Measurements from ENCODE around the gene SSBP3. TPM values are rescaled to one million over a fixed set of nuclear protein-coding genes. Genes with fewer than 3 reads are reported as not detected.
"Not testable (repeated sequence)": the region's sequence is repeated elsewhere in the genome, so short reads cannot be mapped to it uniquely, and the experiment has no call there.

Gene SSBP3
- total and polyA plus RNA-seq, 8 donors: 33.0 to 129 (median 112) TPM

GRCh38 chr1:54394104-54394503 is 12.1 kb downstream of the SSBP3 start:
- H3K27ac ChIP-seq: no peak overlapping the region
- H3K27me3 ChIP-seq: no peaks in the 10 kb centered on the region
- ATAC-seq (no peak), DNase-seq (no peak)
- H3K4me1 ChIP-seq: no peaks in the 10 kb centered on the region
- no peaks in the 10 kb centered on the region for H3K9me3 ChIP-seq
- peaks cover 0 to 41% of the 10 kb centered on the region in 2 donors for H3K36me3 ChIP-seq
- intact Hi-C loops (cut with DNase I): no loop called here
- no peak for TF ChIP-seq CTCF (IDR thresholded peaks at IDR 0.05)
- no peak overlapping the region for H3K4me3 ChIP-seq

DNA sequence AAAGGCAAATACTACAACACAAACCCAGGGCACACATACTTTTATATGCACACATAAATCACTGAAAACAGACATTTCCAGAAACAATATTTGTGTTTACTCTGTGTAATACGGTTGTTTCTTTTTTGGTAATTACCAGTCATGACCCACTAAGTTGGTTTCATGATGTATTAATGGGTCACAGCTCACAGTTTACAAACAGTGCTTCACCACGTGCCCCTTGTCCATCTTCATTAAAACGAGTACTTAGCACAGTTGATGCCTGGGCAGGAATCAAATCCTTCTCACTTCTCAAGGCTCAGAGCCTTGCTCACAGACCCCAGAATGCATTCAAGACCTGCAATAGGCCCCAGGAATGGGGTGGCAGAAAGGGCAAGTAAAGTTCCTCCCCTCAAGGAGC is 13.8 kb downstream of the SSBP3 start:
- intact Hi-C loops (cut with DNase I): no loop called here
- Histone ChIP-seq H3K4me1 (no peaks in the 10 kb centered on the region), H3K4me3 (no peak overlapping the region), H3K27me3 (no peaks in the 10 kb centered on the region), H3K36me3 (peaks cover 0 to 25% of the 10 kb centered on the region in 2 donors), H3K9me3 (no peaks in the 10 kb centered on the region), H3K27ac (no peak overlapping the region)
- no peak for TF ChIP-seq CTCF (IDR thresholded peaks at IDR 0.05)
- ATAC-seq (no peak), DNase-seq (no peak)

- DNase-seq: no peak
- no peak overlapping the region for H3K27ac ChIP-seq
- intact Hi-C loops (cut with DNase I): no loop called here
- no peak for TF ChIP-seq CTCF (IDR thresholded peaks at IDR 0.05)
- ATAC-seq: no peak
- no peaks in the 10 kb centered on the region for H3K4me1 ChIP-seq
- H3K36me3 ChIP-seq: peaks cover 0 to 25% of the 10 kb centered on the region in 2 donors
- no peaks in the 10 kb centered on the region for H3K27me3 ChIP-seq
- no peaks in the 10 kb centered on the region for H3K9me3 ChIP-seq
- H3K4me3 ChIP-seq: no peak overlapping the region
Observed at GRCh38 chr1:54391450-54392209, 14.6 kb downstream of the SSBP3 start.

DNA sequence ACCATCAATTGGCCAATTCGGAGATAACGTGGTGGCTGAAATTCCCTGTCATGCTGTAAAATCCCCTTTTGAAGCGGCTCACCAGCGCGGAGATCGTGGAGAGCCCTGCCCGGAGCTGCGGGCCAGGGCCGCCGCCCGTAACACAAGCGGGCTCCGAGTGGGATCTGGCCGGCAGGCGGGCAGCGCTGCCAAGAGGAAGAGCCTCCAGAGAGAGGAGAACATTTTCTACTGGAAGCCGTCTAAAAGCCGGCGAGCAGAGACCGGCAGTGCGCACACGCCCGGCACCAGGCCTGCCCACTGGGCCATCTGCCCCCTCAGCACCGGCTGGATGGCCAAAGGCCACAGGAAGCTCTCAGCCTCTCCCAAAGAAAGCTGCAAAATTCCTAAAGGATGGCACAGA is 15.5 kb downstream of the SSBP3 start:
- DNase-seq (no peak), ATAC-seq (no peak)
- no peak for TF ChIP-seq CTCF (IDR thresholded peaks at IDR 0.05)
- Histone ChIP-seq H3K9me3 (no peaks in the 10 kb centered on the region), H3K36me3 (peaks cover 0 to 25% of the 10 kb centered on the region in 2 donors), H3K27me3 (no peaks in the 10 kb centered on the region), H3K4me1 (peaks cover under 1 to 1% of the 10 kb centered on the region in 2 donors), H3K4me3 (no peak overlapping the region), H3K27ac (no peak overlapping the region)
- intact Hi-C loops (cut with DNase I): no loop called here

DNA sequence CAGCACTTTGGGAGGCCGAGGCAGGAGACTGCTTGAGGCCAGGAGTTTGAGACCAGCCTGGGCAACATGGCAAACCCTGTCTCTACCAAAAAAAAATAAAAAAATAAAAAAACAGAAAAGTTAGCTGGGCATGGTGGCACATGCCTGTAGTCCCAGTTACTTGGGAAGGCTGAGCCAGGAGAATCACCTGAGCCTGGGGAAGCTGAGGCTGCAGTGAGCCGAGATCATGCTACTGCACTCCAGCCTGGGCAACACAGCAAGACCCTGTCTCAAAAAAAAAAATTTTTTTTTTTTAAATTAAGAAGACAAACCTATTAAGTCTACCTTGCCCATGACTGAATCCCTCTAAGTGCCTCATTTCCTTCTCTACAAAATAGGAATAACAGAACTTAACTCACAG is 16.6 kb downstream of the SSBP3 start:
- H3K9me3 ChIP-seq; ATAC-seq; DNase-seq; H3K4me3 ChIP-seq; intact Hi-C loops (cut with DNase I); H3K27ac ChIP-seq; H3K27me3 ChIP-seq: not testable (repeated sequence)
- H3K36me3 ChIP-seq: peaks cover 0 to 25% of the 10 kb centered on the region in 2 donors
- H3K4me1 ChIP-seq: peaks cover 11% of the 10 kb centered on the region in 2 donors

- no peak for ATAC-seq
- Histone ChIP-seq H3K27me3 (no peaks in the 10 kb centered on the region), H3K4me3 (no peak overlapping the region), H3K27ac (no peak overlapping the region), H3K9me3 (no peaks in the 10 kb centered on the region), H3K4me1 (peaks cover 16 to 18% of the 10 kb centered on the region in 2 donors), H3K36me3 (peaks cover 0 to 22% of the 10 kb centered on the region in 2 donors)
- TF ChIP-seq CTCF (IDR thresholded peaks at IDR 0.05): no peak
- DNase-seq: no peak
- intact Hi-C loops (cut with DNase I): no loop called here
Observed at GRCh38 chr1:54387419-54387818, 18.8 kb downstream of the SSBP3 start.
